HAP-1 (cell line): ENCODE results near the gene CUX1.

ENCODE experiments used
- DNase-seq, 2 experiments: peaks; one replicate each; pipeline ENCODE4 v3.0.0-alpha.2; 2016 to 2020; ENCODE audit warnings: low spot score in 2 of 2
- H3K27me3 ChIP-seq: fragments of 250-450 bp; sonication (Bioruptor Pico); 2 replicates; pipeline ENCODE4 v1.5.1; 2020; ENCODE audit warnings: low read depth, mild to moderate bottlenecking, moderate library complexity
- H3K36me3 ChIP-seq: fragments of 250-450 bp; sonication (Bioruptor Pico); replicated peaks from 2 replicates; pipeline ENCODE4 v1.5.1; 2020; ENCODE audit warnings: mild to moderate bottlenecking
- H3K4me1 ChIP-seq: fragments of 250-450 bp; sonication (Bioruptor Pico); 2 replicates; pipeline ENCODE4 v1.5.1; 2020; ENCODE audit warnings: mild to moderate bottlenecking
- H3K4me3 ChIP-seq: fragments of 250-450 bp; sonication (Bioruptor Pico); 2 replicates; pipeline ENCODE4 v1.5.1; 2020; ENCODE audit warnings: mild to moderate bottlenecking, moderate library complexity
- H3K9me3 ChIP-seq: fragments of 250-450 bp; sonication (Bioruptor Pico); 2 replicates; pipeline ENCODE4 v1.5.1; 2020; ENCODE audit warnings: mild to moderate bottlenecking, moderate library complexity
- in situ Hi-C: fragments of 300-500 bp; cut with MboI; formaldehyde crosslinking; loops from 3 replicates; pipeline ENCODE4 v1.14.3; 2020; ENCODE audit warnings: low sequenced_read_pairs, inconsistent platforms, mixed read lengths

Gene CUX1

DNA sequence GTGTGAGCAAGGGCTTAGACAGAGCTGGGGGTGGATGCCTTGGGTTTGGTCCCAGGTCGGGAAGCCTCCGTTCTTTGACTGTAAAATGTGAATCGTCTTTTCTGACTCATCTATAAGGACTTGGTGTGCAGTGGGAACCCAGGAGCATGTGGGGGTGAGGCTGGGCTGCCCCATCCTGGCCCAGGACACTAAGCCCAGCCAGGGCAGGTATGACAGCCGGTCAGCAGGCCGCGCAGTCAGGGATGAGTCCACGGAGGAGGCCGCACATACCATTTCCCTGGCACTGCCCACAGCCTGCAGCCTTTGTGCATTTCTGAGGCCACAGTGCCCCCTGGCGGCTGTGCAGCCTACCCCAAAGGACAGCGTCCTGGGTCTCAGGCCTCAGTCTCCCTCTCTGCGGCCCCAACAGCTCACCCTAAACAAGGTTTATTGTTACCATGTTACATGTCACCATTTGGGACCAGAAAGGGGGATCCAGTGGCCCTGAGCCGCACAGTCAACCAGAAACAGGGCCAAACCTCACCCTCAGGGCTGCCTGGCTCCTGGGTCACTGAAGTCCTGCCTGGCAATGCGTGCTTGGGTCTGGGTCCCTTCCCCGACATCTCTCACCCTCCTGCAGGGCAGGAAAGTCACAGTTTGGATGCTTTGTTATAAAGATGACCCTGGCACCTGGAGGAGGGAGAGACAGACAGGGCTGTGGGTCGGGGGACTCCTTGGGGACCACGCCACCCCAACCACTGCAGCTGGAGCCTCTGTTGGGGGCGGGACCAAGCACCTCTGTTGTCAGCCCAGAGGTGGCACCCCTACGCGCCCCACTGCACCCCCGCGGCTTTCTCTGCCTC is 454.9 kb downstream of the CUX1 start:
- H3K36me3 ChIP-seq = no peaks in the 10 kb centered on the region
- no peaks in the 10 kb centered on the region for H3K27me3 ChIP-seq
- in situ Hi-C loops = loop anchor here (5.0 to 25.0 kb wide), 2 partner anchors 730 to 1135 kb away; partner anchors contain the start of gene SERPINE1
- no peak overlapping the region for H3K4me3 ChIP-seq
- peak; percentile 34 to 89 for DNase-seq
- no peaks in the 10 kb centered on the region for H3K9me3 ChIP-seq
- H3K4me1 ChIP-seq = no peaks in the 10 kb centered on the region

DNA sequence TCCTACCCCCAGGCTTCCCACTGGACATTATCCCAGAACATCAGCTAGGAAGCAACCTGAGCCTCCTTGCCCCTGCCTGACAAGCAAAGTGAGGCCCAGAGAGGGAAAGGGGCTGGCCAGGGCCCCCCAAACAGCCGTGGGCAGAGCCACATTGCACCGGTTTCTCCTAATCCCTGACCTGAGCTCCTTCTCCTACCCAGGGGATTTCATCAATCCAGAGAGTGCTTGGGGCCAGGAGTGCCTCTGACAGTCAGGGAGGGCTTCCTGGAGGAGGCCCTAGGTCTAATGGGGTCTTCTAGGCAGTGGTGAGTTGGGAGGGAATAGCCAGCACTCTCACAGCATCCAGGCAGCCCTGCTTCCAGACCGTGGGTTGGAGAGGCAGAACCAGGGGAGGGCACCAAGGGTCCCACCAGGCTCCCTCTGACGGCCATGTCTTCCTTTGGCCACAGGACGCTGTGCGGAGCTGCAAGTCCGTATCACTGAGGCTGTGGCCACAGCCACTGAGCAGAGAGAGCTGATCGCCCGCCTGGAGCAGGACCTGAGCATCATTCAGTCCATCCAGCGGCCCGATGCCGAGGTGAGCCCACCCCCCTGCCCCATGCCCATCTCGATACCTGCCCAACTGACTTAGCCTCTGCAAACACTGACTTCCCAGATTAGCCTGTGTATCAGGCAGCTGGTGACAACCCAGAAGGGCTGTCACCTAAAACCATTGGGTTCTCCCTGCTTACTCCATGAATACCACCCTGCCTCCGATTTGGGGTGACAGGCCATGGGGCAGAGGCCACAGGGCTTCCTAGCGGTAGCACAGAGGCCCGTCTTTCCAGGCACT is 455.7 kb downstream of the CUX1 start:
- no peaks in the 10 kb centered on the region for H3K36me3 ChIP-seq
- H3K27me3 ChIP-seq = no peaks in the 10 kb centered on the region
- DNase-seq = no peak
- no peaks in the 10 kb centered on the region for H3K4me1 ChIP-seq
- in situ Hi-C loops = loop anchor here (5.0 to 25.0 kb wide), 2 partner anchors 731 to 1136 kb away; partner anchors contain the start of gene SERPINE1
- H3K9me3 ChIP-seq = no peaks in the 10 kb centered on the region
- no peak overlapping the region for H3K4me3 ChIP-seq

DNA sequence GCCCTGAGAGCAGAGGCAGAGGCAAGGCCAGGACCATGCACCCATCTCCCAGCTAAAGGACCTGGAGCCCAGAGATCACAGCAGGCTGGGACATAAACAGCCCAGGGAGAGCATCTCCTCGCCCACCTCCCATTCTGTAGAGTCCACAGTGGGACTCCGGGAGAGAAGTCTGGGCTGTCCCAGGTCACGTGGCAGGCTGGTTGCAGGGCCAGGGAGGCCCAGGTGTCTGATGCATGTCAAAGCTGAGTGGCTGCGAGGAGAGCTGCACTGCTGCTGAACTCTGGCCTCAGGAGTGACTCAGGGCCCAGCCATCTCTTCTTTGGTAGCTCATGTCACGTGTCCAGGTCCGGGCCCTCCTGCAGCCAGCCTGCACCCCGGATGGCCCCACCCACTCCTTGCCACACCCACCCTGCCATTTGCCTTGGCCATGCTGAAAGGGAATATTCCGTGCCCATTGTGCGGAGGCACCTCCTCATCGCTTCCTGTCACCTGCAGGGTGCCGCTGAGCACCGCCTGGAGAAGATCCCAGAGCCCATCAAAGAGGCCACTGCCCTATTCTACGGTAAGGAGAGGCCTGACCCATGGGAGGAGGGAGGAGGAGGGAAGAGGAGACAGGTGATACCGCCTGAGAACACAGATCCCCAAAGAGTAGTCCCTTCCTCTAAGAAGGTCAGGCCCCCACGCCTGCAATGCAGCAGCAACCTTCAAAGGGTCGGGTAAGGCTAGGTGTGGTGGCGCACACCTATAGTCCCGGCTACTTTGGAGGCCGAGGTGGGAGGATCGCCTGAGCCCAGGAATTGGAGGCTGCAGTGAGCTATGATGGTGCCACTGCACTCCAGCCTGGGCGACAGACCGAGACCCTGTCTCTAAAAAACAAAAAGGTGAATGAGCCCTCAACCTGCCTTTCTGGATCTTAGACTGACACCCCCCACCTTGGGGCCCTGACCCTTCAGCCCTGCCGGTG is 456.6 kb downstream of the CUX1 start:
- in situ Hi-C loops = loop anchor here (5.0 to 25.0 kb wide), 2 partner anchors 732 to 1137 kb away; partner anchors contain the start of gene SERPINE1
- peak in 1 of 2 experiments; percentile 47 for DNase-seq
- Histone ChIP-seq H3K27me3 (no peaks in the 10 kb centered on the region), H3K36me3 (no peaks in the 10 kb centered on the region), H3K4me3 (no peak overlapping the region), H3K9me3 (no peaks in the 10 kb centered on the region), H3K4me1 (no peaks in the 10 kb centered on the region)

DNA sequence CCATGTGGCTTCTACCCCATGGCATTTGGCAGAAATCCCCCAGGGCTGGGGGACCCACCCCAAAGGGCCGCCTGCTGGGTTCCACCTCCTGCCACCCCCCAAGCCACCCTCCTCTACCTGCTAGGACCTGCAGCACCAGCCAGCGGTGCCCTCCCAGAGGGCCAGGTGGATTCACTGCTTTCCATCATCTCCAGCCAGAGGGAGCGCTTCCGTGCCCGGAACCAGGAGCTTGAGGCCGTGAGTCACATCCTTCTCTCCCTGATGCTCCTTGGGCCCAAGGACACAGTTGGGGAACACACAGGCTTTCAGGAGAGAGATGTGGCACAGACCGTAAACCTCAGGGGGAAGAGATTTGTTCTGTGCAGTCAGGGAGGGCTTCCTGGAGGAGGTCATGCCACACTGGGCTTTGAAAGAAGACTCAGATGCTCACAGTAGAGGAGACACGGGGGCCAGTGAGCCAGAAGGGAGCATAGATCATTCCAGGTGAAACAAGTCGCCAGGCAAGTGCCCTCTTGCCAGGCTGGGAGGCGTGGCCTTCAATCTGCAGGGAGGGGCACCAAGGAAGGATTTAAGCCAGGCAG is 457.8 kb downstream of the CUX1 start:
- Histone ChIP-seq H3K4me1 (no peaks in the 10 kb centered on the region), H3K9me3 (no peaks in the 10 kb centered on the region), H3K36me3 (no peaks in the 10 kb centered on the region), H3K4me3 (no peak overlapping the region), H3K27me3 (no peaks in the 10 kb centered on the region)
- DNase-seq = no peak
- in situ Hi-C loops = loop anchor here (5.0 kb wide), 1 partner anchor 117 kb away; no protein-coding TSS in a partner anchor

DNA sequence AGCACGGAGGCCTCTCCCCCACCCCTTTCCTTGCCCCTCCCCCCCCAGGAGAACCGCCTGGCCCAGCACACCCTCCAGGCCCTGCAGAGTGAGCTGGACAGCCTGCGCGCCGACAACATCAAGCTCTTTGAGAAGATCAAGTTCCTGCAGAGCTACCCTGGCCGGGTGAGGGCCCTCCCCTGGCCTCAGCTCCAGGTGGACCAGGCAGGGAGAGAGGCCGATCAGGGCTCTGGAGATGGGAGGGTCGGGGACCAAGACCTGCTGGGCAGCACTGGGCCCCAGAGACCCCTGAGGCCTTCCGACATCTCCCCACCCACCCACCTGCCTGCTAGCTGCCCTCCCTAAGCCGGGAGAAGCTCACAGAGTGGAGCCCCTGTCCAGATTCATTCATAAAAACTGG is 460.5 kb downstream of the CUX1 start:
- DNase-seq = no peak
- Histone ChIP-seq H3K27me3 (no peaks in the 10 kb centered on the region), H3K9me3 (no peaks in the 10 kb centered on the region), H3K4me3 (no peak overlapping the region), H3K36me3 (no peaks in the 10 kb centered on the region), H3K4me1 (no peaks in the 10 kb centered on the region)
- in situ Hi-C loops = loop anchor here (5.0 kb wide), 1 partner anchor 114 kb away; no protein-coding TSS in a partner anchor

DNA sequence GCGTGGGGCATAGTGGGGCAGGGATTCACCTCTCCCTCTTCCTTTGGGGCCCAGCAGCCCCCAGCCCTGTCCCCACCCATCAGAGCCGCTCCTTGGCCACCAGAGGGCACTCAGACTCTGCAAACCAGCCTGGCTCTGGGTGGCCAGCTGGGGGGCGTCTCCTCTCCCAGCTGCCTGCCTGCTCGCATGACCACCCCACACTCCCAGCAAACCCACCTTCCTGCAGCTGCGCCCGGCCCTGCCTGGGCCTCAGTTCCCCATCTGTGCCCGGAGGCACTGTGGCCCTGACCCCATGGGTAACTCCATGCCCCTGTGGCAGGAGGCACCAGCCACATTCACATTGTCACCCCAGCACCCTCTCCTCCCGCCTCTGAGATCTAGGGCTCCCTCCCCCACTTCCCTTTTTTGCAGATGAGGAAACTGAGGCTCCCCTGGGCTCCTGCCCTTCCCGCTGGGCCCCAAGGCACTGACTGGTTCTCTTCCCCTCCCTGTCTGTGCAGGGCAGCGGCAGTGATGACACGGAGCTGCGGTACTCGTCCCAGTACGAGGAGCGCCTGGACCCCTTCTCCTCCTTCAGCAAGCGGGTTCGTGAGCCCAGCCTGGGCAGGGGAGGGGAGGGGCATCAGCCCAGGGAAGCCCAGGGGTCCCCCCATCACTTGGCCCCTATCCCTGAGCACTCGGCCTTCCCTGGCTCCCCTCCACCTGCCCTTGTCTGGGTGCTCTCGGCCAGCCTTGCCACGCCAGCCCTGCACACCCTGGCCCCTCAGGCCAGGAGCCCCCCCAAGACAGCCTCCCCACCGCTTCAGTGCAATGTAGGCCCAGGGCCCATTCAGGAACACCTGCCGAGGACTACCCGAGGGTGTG is 462.3 kb downstream of the CUX1 start:
- Histone ChIP-seq H3K27me3 (no peaks in the 10 kb centered on the region), H3K4me1 (no peaks in the 10 kb centered on the region), H3K36me3 (no peaks in the 10 kb centered on the region), H3K4me3 (no peak overlapping the region), H3K9me3 (no peaks in the 10 kb centered on the region)
- in situ Hi-C loops = loop anchor here (5.0 kb wide), 1 partner anchor 113 kb away; no protein-coding TSS in a partner anchor
- peak; percentile 65 to 86 for DNase-seq

DNA sequence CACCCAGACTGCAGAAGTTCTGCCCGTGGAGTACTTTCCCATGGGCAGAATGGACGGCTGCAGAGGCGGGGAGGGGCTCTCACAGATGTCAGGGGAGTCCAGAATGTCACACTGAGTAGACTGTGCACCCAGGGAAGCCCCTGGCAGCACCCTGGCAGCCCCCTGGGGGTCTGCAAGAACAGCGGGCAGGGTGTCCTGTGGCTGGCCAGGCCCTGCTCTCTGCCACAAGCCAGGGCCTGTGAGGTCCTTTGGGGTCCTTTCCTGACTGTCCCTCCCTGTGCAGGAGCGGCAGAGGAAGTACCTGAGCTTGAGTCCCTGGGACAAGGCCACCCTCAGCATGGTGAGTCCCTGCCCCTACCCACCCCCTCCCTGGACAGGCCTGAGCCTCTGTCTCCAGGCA is 463.1 kb downstream of the CUX1 start:
- Histone ChIP-seq H3K4me1 (no peaks in the 10 kb centered on the region), H3K4me3 (no peak overlapping the region), H3K36me3 (no peaks in the 10 kb centered on the region), H3K27me3 (no peaks in the 10 kb centered on the region), H3K9me3 (no peaks in the 10 kb centered on the region)
- no peak for DNase-seq
- in situ Hi-C loops = no loop called here

DNA sequence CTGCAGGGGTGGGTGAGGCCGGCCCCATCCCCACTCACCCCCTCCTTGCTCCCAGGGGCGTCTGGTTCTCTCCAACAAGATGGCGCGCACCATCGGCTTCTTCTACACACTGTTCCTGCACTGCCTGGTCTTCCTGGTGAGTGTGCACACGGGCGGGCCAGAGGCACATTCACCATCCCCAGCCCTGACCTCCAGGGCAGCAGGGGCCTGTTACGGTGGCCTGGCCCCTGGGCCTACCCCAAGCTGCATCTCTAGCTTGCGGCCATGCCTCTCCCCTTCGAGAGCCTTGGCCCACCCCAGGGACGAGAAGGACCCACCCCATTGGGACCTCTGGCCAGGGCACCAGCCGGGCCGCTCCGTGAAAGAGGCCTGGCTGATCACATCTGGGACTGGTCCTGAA is 464.4 kb downstream of the CUX1 start:
- no peaks in the 10 kb centered on the region for H3K27me3 ChIP-seq
- in situ Hi-C loops = no loop called here
- no peak for DNase-seq
- H3K4me3 ChIP-seq = no peak overlapping the region
- H3K36me3 ChIP-seq = no peaks in the 10 kb centered on the region
- no peaks in the 10 kb centered on the region for H3K9me3 ChIP-seq
- H3K4me1 ChIP-seq = peaks cover 8% of the 10 kb centered on the region; the same call in 1 of the 2 replicates

DNA sequence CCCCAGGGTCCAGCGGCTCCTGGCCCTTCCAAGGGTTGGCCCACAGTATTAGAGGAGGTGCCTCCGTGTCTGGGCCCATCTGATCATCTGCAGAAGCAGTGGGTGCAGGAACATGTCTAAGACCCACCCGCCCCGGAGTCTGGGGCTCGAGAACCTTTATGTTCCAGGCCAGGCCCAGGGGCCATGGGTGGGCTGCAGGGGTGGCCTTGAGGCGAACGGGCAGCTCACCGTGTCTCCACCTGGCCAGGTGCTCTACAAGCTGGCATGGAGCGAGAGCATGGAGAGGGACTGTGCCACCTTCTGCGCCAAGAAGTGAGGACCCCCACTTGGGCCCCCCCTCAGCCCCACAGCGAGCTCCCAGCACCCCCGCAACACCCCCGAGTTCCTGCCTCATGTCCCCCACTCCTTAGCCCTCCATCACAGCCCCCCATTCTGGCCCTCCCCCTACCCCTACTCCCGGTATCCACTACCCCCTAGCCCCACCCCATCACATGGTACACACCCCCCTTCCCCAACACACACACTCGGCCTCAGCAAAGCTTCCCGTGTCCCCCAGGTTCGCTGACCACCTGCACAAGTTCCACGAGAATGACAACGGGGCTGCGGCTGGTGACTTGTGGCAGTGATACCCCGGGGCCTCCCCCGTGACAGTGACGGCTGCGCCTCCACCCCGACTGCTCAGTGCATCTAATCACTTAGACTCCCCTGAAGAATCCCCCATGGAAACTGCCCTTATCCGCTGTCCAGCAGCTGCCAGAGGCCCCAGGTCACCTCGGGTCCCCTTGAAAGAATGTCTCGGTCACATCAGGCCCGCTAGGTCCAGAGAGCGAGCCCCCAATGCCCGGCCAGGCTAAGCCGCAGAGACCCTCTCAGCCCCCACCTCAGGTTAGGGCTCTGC is 465.3 kb downstream of the CUX1 start:
- in situ Hi-C loops = no loop called here
- no peak overlapping the region for H3K4me3 ChIP-seq
- H3K36me3 ChIP-seq = no peaks in the 10 kb centered on the region
- H3K27me3 ChIP-seq = no peaks in the 10 kb centered on the region
- no peak for DNase-seq
- peaks cover 8% of the 10 kb centered on the region; the same call in 1 of the 2 replicates for H3K4me1 ChIP-seq
- H3K9me3 ChIP-seq = no peaks in the 10 kb centered on the region

DNA sequence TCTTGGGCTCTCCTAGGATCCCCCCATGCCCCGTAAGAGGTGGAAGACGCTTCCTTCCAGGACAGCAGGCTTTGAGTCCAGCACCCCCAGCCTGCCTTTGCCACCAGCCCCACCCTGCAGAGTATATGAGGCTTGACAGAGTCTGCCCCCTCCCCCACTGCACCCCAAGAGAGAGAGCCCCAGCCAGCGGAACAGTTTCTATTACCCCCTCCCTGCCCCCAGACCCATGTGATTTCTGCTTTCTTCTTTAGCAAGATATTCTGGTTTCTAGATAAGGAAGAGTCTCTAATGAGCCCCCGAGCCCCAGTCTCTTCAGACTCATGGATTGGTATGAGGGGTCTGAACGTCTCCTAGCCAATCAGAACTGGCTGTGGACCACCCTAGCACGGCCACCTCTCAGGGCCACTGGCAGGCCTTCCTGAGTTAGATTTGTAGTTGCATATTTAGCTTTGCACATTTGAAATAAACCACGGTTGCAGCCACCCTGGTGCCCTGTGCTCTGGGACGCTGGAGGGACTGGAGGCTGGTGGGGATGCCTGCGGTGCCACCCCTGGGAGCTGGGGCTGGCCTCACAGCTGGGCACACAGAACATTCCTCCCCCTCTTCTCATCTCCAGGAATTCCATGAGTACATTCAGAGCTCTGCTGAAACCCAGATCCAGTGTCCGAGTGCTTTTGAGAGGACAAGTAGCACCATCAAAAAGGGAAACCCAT is 466.2 kb downstream of the CUX1 start:
- Histone ChIP-seq H3K4me1 (peaks cover 8% of the 10 kb centered on the region; the same call in 1 of the 2 replicates), H3K36me3 (no peaks in the 10 kb centered on the region), H3K27me3 (no peaks in the 10 kb centered on the region), H3K4me3 (no peak overlapping the region), H3K9me3 (no peaks in the 10 kb centered on the region)
- DNase-seq = no peak
- in situ Hi-C loops = no loop called here

DNA sequence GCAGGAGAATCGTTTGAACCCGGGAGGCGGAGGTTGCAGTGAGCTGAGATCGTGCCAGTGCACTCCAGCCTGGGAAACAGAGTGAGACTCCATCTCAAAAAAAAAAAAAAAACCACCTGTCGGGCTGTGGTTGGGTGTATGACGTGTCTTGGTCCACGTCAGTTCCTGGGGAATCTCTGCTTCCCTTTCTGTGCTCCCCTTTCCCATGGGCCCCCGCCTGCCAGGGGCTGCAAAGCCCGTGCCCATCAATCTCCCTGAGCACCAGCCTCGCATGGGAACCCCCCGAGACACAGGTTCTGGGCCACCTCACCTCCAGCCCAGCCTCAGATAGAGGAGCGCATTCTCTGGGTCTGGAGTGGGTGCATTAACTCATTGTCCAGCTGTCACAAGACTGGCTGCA is 467.0 kb downstream of the CUX1 start:
- Histone ChIP-seq H3K27me3 (no peaks in the 10 kb centered on the region), H3K9me3 (no peaks in the 10 kb centered on the region), H3K36me3 (no peaks in the 10 kb centered on the region), H3K4me3 (no peak overlapping the region), H3K4me1 (peaks cover 8% of the 10 kb centered on the region; the same call in 1 of the 2 replicates)
- in situ Hi-C loops = no loop called here
- DNase-seq = no peak
